Measurements from ENCODE around the gene LY86.

DNA sequence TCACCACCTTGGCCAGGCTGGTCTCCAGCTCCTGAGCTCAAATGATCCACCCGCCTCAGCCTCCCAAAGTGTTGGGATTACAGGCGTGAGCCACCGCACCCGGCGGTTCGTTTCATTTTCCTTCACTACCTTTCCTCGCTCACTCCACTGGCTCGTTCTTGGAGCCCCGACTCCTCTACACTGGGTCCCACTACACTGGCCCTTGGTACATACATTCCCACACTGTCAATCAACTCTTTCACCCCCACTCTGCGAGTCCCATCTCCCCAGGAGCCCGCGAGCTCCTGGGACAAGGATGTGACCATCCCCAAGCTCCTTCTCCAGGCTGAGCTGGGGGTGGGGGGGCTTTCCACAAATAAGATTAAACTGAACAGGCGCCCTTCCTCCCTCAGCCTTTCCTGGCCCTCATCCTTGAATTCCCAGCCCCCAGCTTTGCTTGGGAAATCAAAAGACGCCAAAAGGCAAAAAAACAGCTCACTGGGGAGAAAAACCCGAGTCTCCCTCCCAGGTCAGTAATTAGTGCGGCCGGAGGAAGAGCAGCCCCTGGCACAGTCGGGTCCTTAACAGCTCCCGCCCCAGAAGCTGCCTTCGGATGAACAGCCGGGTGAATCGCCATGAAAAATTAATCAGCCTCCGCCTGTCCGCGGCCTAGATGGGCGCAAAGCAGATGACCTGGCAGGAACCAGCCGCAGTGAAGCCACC is 42.8 kb upstream of the LY86 start:
- TF ChIP-seq POLR2AphosphoS5 (IDR thresholded peaks at IDR 0.05; ENCODE audit: low read depth, low read length) (no peak), TAF1 (IDR thresholded peaks at IDR 0.05; ENCODE audit: borderline replicate concordance, insufficient read depth, low read length) (no peak)

Measured in PFSK-1 (cell line).